HG03457 (cell line): Measurements from ENCODE around the gene WDR27.
"Not testable (repeated sequence)": the region's sequence is repeated elsewhere in the genome, so short reads cannot be mapped to it uniquely, and the experiment has no call there.

Source experiments
- ATAC-seq: cut with Tn5 transposase; IDR thresholded peaks from one replicate; pipeline ENCODE4 v1.9.1; 2021; ENCODE audit warnings: moderate number of reproducible peaks; ENCODE audit not compliant: unreplicated experiment

Gene WDR27

DNA sequence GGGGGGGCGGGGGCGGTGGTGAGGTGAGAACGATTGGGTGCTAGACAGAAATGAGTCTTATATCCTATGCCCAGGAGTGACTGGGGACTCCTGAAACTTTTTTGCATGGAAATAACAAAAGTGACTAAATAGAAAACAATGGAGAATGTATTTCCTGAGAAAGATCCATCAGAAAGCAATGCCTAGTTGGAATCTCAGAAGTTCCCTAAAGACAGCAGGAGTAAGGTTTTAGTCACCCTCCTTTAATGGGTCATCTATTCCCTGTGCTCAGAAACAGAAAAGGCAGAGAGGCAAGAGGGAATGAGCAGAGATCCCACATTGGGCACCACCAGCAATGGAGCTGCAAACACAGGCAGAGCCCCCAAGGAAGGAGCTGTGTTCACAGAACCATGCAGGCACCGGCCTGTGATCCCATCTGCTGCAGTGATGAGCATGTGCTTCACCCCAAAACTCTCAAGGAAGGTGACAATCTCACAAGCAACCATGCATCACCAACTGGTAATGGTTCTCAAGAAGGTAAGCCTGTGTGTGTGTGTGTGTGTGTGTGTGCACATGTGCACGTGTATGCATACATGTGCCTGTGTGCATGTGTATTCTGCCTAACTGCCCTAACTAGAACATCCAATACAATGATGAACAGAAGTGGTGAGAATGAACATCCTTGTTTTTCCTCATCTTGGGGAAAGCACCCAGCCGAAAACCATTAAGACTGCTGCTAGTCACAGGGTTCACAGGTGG lies 168.4 kb downstream of the WDR27 start:
- ATAC-seq, result no peak

DNA sequence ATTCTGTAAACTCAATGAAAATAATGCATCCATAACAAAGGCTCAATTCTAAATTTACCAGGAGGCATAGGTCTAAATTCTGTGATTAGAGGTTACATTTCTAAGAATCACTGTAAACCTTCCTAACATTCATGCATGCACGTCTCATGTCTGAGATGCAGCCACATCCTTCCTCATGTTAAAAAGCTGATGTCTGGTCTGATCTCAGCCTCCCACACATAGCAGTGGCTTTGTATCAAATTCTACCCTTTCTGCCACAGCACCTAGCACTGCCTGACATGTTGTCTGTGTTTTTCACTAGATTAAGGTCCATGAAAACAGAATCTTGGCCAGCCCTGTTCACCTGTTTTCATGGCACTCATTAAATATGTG lies 171.1 kb downstream of the WDR27 start:
- ATAC-seq, result no peak

DNA sequence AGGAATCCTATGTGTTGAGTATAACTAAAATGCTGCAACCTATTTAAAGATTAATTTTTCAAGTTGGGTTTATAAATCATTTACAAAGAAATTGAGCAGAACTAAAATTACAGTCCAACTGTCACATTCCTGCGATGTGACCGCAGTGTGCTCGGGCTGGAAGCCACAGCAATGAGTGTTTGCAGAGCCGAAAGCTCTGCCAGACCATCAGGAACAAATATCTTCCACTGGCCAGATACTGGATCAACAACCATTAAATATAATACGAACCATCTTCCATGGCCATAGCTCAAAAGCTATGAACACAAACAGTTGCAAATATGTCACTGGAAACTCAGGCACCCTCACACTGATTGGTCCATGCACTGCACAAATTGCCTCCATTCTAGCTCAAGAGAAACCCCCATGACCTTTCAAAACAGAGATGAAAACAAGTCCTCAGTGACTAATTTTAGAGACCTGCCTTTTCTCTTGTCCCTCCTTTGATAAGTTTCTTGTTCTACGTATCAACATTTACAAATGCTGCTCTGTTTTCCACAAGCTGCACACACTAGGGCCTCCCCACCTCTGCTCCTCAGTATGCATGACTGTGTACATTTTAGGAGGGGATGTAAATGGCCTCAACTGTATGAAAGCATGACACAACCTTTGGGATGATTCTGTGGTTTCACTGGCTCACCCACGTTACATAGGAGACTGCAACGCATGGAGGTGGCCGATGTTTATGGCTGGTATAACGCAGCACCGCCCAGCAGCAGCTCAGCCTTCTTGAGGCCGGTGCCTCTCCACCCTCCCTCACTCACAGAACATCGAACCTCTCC lies 171.7 kb downstream of the WDR27 start:
- ATAC-seq, result no peak

DNA sequence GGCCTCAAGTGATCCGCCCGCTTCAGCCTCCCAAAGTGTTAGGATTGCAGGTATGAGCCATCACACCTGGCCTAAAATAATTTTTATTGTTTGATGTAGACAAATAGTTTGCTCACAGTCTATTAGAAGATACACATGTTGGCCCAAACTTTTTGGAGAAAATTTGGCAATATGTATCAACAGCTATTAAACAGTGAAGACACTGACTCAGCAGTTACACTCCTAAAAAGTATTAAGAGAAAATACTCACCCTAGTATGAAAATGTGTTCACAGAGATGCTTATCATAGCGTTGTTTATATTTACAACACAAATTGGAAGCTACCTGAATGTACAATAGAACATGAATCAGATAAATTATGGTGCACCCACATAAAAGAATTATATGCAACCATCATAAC lies 173.1 kb downstream of the WDR27 start:
- ATAC-seq, result no peak

DNA sequence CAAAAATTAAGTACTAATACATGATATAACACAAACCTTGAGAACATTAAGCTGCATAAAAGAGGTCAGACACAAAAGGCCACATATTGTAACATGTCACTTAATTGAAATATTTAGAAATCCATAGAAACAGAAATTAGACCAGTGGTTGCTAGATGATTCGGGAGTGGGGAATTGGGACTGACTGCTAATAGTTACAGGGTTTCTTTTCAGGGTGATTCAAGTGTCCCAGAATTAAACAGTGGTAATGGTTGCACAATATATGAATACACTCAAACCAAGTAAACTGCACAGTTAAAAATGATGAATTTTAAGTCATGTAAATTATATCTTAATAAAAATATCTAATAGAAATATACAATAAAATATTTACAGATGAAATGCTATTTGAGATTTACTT lies 174.5 kb downstream of the WDR27 start:
- ATAC-seq, result no peak

DNA sequence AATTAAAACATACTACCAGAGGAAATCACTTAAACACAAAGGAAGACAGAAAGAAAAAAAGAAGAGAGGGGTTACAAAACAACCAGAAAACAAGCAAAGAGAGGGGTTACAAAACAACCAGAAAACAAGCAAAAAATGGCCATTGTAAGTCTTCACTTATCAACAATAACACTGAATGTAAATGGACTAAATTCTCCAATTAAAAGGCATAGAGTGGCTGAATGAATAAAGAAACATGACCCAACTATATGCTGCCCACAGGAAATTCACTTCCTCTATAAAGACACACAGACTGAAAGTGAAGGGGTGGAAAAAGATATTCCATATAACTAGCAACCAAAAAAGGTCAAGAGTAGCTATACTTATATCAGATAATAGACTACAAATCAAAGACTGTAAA lies 180.0 kb downstream of the WDR27 start:
- no peak for ATAC-seq

DNA sequence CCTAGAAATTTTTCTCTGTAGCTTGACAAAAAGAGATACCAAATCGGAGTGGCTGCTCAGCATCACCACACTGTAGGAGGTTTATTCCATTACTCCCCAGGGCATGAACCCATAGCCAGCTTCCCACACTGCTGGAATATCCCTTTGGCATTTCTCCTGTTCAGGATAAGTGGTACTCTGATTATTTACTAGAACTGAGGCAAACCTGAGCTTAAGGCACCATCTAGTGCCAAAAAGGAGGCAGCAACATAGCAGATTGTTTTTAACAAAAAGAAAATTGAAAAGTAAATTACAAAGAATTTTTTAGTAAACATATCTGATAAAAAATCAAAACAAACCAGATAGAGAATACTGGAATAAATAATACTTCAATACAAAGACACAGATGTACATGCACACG lies 181.7 kb downstream of the WDR27 start:
- ATAC-seq, result no peak

DNA sequence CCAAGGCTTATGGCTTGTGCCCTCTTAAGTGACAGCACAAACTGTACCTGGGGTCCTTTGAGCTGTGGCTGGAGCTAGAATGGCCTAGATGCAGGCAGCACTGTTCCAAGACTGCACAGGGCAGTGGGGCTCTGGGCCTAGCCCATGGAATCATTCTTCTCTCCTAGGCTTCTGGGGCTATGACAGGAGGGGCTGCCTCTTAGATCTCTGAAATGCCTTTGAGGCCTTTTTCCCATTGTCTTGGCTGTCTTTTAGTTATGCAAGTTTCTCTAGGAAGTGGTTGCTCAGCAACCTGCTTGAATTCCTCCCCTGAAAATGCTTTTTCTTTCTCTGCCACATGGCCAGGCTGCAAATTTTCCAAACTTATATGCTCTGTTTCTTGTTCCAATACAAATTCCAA lies 183.4 kb downstream of the WDR27 start:
- ATAC-seq, result no peak

DNA sequence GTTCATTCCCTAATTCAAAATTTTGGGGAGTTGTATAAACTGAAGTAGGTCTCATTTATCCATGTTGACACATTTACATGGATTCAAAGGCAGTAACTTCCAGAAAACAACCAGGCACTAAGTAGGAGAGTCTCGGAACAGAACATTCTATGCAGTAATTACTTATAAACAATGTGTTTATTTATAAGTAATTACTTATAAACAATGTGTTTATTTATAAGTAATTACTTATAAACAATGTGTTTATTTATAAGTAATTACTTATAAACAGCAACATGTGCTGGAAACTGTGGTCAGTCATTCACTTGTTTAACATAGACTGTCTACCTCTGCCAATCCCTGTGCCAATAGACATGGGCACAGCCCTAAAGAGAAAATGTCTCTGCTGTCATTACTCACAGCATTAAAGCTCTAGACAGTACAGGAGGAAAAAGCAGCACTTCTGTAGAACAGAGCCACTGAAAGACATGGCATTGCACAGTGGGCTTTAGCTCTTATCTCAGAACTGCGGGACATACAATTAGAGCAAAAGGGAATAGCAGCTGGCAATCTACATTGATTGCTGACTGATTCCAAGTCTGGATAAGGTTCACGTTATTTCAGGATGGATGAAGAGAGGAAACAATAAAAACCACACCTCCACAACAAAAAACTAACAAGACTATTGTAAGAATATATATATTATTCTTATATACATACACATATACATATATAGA lies 188.2 kb downstream of the WDR27 start:
- ATAC-seq, result no peak

DNA sequence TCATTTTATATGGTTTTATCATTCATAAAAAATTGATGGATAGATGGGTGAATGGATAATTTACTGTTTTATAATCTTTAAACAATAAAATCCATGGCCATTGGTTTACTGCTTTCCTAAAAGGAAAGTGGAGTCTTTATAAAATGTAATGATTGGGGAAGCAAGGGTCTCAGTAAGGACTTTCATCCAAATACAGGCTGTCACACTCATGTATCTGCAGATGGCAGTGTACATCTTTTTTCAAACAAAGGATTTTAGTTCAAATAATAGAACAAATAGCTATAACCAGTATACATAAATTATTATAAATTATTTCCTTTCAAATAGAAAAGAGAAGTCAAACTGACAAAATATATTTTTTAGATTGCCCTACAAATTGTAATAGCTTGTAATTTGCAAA lies 190.0 kb downstream of the WDR27 start:
- ATAC-seq, result not testable (repeated sequence)

DNA sequence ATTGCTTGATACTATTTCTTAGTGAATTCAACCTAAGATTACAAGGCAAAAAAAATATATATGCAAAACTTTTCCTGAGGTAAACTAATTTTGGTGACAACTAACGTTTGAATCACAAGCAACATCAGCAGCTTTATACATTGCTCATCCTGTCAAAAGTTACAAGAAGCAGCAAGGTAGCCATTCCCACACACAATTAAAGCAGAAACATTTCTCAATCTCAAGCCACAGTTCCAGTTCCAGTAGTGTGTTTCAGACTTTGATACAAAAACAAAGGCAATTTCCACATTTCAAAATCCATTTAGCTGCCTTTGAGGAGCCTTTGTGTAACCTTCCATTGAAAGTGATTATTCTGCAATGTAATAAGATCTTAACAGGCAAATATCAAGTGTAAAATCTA lies 191.0 kb downstream of the WDR27 start:
- ATAC-seq, result no peak

DNA sequence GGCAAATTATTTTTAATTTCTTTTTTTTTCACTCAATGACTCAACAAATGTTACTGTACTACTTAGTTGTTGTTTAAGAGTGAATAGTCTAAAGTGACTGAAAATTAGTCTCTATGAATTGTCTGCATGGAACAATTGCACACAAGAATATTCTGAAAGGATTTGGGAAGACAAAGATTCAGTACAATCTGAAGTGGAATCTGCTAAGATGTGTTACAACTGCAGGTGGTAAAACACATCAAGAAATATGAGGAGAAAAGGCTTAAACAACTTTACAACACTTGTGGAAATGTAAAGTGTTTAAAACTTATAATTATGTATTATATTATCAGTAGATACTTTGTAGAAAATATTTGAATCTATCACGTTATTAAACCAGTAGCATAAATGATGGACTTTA lies 193.4 kb downstream of the WDR27 start:
- ATAC-seq, result no peak

DNA sequence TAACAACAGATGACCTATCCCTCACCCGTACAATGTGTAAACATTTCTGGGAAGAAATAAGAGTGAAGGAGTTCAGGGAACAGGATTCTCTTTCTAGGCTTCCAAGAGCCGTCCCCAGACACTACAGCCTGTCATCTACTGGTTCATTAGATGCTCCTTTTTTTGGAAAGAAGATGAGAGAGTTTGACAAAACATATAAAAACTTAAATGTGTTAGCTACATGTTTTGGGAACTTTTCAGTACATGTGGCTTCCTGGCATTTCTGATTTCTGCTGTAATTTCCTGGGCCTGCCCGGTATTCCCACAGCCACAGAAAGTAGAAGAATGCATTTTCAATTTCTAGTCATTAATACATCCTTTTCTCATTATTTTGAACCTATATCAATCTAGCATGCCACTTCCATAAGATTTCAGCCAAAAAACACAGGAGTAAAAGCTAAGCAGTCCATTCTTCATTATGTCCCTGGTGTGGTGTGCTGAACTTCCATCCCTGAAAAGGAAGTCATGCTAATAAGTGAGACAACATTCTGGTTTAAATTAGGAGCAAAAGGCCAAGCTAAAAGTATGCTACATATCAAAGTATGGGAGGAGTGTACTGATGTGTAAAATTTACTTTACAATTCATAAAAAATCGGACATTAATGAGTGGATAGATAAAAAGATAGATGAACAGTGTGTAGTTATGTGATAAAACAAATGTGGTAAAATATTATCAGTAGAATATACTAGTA lies 198.2 kb downstream of the WDR27 start:
- no peak for ATAC-seq

DNA sequence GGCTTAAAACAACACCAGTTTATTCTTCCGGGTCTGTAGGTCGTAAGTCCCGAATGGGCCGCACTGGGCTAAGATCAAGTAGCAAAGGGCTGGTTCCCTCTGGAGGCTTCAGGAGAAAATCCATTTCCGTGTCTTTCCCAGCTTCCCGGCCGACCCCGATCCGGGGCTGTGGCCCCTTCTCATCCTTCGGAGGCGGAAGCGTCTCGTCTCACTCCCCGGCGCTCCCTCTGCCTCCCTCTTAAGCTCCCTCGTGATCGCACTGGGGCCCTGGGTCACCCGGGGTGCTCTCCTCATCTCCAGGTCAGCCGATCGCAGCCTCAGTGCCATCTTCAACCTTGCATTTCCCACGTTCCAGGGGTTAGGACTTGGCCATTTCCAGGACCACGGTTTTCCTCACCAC lies 199.4 kb downstream of the WDR27 start:
- ATAC-seq, result no peak

DNA sequence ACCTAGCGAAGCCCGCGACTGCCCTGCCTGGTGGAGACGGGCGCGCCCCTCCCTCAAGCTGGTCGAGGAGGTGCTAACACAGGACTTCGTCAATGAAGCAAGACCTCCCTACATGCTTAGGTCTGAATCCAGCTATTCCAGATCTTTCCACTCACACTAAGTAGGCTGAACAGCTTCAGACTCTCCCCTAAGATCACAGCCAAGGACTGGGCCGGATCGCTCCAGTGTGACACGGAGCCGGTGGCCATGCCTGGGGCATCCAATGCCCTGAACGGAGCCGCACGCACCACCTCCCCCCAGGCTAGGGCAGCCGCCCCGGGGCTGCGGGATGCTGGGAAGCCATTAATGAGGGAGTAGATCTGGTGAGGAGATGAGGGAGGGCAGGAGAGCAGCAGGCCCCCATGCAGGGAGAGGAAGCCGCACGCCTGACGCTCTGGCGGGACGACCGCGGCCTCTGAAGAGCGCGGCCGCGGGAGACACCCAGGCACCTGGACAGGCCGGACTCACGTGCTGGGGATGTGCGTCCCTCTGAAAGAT lies 200.0 kb downstream of the WDR27 start:
- no peak for ATAC-seq

DNA sequence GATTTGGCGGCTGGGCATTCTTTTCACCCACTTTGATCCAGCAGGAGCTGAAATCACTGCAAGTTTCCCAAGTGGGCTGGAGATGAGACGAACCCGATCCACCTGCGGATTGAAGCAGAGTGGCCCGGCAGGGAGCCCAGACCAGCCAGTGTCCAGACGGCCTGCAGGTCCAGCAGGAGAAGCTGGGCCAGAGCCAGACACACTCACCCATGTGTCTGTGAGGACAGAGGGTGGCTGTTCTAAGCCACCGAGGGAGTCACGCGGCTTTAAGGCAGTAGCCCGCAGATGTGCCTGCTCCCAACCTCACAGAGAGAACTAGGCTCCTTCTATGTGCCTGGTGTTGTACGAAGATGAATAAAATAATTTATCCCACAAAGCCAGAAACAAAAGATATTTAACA lies 200.7 kb downstream of the WDR27 start:
- ATAC-seq, result no peak

DNA sequence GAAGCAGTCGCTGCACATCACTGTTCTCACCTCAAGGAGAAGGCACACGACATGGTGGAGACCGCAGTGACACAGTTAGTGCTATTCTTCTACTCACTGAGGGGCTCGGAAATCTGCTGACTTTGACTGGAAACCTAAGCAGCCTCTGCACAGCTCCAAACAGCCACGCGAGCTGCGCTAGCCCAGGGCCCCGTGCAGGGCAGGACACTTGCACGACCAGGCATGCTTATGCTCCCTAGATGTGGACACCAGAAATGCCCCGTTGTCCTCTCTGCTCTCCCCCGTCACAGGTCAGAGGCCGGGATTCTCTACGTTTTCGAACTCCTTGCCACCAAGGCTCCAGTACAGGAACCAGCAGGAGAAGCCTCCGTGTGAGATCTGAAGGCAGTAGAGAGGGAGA lies 201.1 kb downstream of the WDR27 start:
- no peak for ATAC-seq

DNA sequence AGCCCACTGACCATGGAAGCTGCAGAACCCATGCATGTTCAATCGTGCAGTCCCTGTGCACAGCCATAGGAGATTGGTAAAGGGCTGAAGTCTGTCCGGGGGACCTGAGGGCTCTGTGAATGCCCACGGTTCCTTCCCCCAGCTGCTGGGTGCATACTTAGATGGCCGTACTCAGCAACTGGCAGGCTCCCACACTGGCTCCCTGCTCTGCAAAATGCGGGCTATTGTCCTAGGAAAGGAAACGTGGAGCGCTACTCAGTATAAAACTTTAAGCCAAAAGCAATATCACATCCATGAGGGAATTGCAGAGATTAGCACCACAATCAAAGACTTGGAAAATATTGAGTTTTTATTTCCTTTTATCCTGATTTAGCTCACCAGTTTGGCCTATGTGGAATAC lies 202.0 kb downstream of the WDR27 start:
- no peak for ATAC-seq

DNA sequence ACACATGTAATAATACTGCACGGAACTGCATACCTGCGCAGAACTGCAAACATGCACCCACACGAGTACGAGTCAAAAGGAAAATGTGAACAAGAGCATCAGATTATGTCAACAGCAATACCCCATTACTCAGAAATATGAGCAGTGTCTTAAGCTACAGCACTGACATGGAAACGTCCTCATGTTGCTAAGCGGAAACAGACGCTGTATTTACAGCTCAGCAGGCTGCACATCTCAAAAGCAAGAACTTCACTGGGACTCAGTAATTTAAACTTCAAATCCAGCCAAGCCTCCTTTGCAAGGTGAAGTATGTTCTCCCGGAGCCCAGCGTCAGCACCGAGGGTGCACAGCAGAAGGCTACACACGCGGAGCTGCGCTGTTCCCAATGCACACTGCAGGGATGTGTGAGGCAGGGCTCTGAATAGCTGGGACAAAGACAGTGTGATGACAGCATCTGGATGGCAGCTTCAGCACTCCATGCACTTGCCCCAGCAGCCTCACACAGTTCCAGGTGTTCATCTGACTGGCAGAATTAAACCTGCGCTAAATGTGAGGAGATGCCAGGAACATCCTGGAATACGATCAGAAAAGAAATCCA lies 202.8 kb downstream of the WDR27 start:
- ATAC-seq, result no peak

DNA sequence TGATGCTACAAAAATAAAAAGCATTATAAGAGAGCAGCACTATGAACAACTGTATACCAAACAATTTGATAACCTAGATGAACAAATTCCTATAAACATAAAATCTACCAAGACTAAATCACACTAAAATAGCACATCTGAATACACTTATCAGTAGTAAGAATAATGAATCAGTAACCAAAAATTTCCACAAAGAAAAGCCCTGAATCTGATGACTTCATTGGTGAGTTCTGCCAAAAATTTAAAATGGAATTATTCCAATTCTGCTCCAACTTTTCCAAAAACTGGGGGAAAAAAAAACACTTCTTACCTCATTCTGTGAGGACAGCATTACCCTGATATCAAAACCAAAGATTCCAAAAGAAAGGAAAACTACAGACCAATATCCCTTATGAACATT lies 206.2 kb downstream of the WDR27 start:
- no peak for ATAC-seq

DNA sequence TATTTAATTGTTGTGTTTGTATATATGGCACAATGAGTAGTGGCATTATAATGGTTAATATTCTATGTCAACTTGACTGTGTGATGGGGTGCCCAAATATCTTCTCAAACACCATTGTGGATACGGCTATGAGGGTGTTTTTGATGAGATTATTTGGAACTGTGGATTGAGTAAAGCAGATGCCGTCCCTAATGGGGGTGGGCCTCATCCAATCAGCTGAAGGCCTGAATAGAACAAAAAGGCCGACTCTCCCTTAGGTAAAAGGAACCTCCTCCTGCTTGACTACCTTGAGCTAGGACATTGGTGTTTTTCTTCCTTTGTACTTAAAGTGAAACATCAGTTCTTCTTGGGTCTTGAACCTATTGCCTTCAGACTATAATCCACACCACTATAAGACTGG lies 207.8 kb downstream of the WDR27 start:
- no peak for ATAC-seq
